IMR-90 (cell line): ENCODE measurements around the gene GABBR2.

ENCODE experiments used
- CEBPB ChIP-seq: IDR thresholded peaks from 2 replicates; pipeline ENCODE4 v1.6.1; 2012; ENCODE audit warnings: low read depth, low read length, improper control_type of control experiment
- CHD1 ChIP-seq: IDR thresholded peaks from 2 replicates; pipeline ENCODE4 v1.6.1; 2012; ENCODE audit warnings: low read depth, low read length, improper control_type of control experiment
- FOS ChIP-seq: fragments of 150-350 bp; IDR thresholded peaks from 2 replicates; pipeline ENCODE4 v1.6.1; 2016; ENCODE audit warnings: low read depth, low read length
- MAFK ChIP-seq: IDR thresholded peaks from 2 replicates; pipeline ENCODE4 v1.6.1; 2012; ENCODE audit warnings: low read depth, low read length, improper control_type of control experiment
- MAZ ChIP-seq: IDR thresholded peaks from 2 replicates; pipeline ENCODE4 v1.6.1; 2012; ENCODE audit warnings: low read depth, mild to moderate bottlenecking, low read length, improper control_type of control experiment, moderate library complexity, borderline replicate concordance
- MXI1 ChIP-seq: IDR thresholded peaks from 2 replicates; pipeline ENCODE4 v1.6.1; 2012; ENCODE audit warnings: low read depth, mild to moderate bottlenecking, low read length, moderate library complexity, borderline replicate concordance
- POLR2A ChIP-seq: IDR thresholded peaks from 2 replicates; pipeline ENCODE4 v1.6.1; 2012; ENCODE audit warnings: mild to moderate bottlenecking, low read depth, low read length
- RAD21 ChIP-seq: IDR thresholded peaks from 2 replicates; pipeline ENCODE4 v1.6.1; 2012; ENCODE audit warnings: low read length, improper control_type of control experiment
- RCOR1 ChIP-seq: IDR thresholded peaks from 2 replicates; pipeline ENCODE4 v1.6.1; 2012; ENCODE audit warnings: mild to moderate bottlenecking, low read length, improper control_type of control experiment; ENCODE audit not compliant: insufficient replicate concordance
- RFX5 ChIP-seq: IDR thresholded peaks from 2 replicates; pipeline ENCODE4 v1.8.0; 2012; ENCODE audit warnings: low read depth, mild to moderate bottlenecking, low read length, moderate library complexity
- SMC3 ChIP-seq: fragments of 150-350 bp; IDR thresholded peaks from 2 replicates; pipeline ENCODE4 v1.6.1; 2016; ENCODE audit warnings: low read depth, mild to moderate bottlenecking, antibody characterized with exemption, low read length, moderate library complexity
- TF ChIP-seq, protein P1 (sequence below): conservative IDR thresholded peaks from 2 replicates; pipeline ENCODE4 v1.5.1; 2012; ENCODE audit warnings: mild to moderate bottlenecking, low read depth, low read length, improper control_type of control experiment
- TF ChIP-seq, protein P2 (sequence below): fragments of 150-350 bp; IDR thresholded peaks from 2 replicates; pipeline ENCODE4 v1.6.1; 2017; ENCODE audit warnings: mild to moderate bottlenecking, antibody characterized with exemption, low read length, low read depth
- TF ChIP-seq, protein P3 (sequence below): fragments of 150-350 bp; IDR thresholded peaks from 2 replicates; pipeline ENCODE4 v1.6.1; 2016; ENCODE audit warnings: low read depth, mild to moderate bottlenecking, low read length, moderate library complexity, borderline replicate concordance

DNA sequence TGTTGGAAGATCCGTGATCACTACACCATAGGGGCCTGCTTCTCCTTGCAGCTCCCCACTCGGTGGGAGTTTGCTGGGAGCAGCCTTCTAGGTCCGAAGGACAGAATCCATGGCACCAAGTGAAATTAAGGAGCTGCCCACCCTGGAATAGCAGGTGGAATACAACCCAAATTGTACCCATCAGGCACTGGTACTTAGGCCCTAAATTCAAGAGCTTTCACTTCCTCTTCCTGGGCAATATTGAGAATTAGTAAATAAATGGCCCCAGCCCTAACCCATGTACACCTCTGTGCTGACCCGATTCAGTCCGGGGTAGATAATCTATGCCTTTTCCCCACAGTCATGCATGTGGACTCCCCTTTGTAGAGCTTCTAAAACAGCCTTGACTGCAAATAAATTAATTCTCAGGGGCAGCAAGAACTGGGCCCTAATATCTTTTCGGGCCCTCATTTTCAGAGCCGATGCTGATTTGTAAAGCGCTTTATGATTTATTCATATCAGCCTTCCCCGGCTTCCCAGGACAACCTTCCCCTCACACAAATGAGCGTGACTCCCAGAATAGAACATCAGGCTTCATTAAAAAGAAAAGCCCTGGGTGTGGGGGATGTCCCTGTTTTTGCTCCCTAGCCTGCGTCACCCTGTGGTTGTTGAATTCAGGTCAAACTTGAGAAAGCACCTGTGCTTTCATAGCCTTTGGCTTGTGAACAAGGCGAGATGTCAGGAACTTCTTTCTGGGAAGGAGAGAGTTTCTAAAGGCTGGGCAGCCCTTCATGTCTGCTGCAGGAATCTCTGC lies 327.2 kb downstream of the GABBR2 start:
- TF ChIP-seq MAFK (no peak), POLR2A (no peak), SMC3 (no peak), MAZ (no peak), RFX5 (no peak), MXI1 (no peak), CEBPB (no peak), RAD21 (no peak), FOS (no peak), CHD1 (no peak), RCOR1 (no peak)
- TF ChIP-seq, protein P1, sequence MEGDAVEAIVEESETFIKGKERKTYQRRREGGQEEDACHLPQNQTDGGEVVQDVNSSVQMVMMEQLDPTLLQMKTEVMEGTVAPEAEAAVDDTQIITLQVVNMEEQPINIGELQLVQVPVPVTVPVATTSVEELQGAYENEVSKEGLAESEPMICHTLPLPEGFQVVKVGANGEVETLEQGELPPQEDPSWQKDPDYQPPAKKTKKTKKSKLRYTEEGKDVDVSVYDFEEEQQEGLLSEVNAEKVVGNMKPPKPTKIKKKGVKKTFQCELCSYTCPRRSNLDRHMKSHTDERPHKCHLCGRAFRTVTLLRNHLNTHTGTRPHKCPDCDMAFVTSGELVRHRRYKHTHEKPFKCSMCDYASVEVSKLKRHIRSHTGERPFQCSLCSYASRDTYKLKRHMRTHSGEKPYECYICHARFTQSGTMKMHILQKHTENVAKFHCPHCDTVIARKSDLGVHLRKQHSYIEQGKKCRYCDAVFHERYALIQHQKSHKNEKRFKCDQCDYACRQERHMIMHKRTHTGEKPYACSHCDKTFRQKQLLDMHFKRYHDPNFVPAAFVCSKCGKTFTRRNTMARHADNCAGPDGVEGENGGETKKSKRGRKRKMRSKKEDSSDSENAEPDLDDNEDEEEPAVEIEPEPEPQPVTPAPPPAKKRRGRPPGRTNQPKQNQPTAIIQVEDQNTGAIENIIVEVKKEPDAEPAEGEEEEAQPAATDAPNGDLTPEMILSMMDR: no peak
- TF ChIP-seq, protein P2, sequence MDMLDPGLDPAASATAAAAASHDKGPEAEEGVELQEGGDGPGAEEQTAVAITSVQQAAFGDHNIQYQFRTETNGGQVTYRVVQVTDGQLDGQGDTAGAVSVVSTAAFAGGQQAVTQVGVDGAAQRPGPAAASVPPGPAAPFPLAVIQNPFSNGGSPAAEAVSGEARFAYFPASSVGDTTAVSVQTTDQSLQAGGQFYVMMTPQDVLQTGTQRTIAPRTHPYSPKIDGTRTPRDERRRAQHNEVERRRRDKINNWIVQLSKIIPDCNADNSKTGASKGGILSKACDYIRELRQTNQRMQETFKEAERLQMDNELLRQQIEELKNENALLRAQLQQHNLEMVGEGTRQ: no peak
- TF ChIP-seq, protein P3, sequence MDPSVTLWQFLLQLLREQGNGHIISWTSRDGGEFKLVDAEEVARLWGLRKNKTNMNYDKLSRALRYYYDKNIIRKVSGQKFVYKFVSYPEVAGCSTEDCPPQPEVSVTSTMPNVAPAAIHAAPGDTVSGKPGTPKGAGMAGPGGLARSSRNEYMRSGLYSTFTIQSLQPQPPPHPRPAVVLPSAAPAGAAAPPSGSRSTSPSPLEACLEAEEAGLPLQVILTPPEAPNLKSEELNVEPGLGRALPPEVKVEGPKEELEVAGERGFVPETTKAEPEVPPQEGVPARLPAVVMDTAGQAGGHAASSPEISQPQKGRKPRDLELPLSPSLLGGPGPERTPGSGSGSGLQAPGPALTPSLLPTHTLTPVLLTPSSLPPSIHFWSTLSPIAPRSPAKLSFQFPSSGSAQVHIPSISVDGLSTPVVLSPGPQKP: no peak
